NCI-H446 treated with DMSO at 0.1 percent for 48 hours (cell line): ENCODE data around the gene BARHL2.

Experiments
- DNase-seq: peaks from one replicate; lab custom pipeline; 2025; lab: John Stamatoyannopoulos, UW

BARHL2 gene

GRCh38 chr1:90710579-90711536, 6.2 kb downstream of the BARHL2 start:
- DNase-seq = no peak

DNA sequence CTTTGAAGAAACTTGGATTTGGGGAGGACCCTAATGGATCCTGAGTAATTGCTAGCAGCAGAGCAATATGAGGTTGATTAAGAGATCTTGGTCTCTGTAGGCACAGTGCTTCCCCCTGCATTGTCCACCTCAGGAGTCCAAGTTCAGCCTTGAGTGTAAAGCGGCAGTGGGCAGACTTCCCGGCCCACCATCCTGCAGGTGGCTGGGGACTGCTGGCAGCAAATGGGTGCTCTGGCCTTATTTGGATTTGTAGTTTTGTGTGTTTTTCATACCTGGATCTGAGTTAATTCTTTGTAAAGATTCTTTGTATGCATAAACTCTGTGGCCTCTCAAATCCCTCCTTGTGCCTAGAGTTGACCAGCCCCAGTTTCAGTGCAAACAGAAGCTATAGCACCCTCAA, 7.6 kb downstream of the BARHL2 start:
- DNase-seq = no peak

DNA sequence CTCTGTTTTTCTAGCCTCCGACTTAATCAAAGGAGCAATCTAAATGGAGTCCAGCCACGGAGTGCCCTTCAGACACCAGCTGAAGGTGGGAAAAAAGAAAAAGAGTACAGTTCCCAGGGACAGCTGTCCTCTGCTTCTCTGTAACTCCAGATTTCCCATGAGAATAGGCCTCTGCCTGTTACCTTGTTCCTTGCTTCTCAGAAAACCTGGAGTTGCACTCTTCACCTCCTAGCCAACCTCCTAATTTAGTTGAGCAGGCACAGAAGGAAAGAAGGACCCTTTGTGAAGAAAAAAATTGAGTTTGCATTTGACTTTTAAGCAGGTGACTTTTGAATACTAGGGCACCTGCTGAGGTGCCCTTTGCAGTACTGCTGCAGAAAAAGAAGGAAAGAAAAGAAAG, 8.3 kb downstream of the BARHL2 start:
- no peak for DNase-seq

- DNase-seq = no peak
Measured at GRCh38 chr1:90708236-90708786, 8.8 kb downstream of the BARHL2 start.

DNA sequence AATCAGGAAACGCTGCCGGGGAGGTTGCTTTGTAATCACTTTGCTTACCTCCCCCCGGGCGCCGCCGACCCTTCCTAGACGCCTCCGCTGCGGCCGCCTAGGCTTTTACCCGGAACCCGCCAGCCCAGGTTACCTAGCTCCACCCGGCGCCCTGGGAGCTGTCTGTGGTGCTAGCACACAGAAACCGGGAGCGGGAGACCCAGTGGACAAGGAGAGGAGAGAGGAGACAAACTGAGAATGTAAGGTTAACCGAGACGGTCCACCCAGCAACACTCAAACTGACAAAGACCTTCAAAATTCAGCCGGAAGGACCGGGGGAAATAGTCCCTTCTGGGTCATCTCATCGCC, 9.8 kb downstream of the BARHL2 start:
- no peak for DNase-seq

- no peak for DNase-seq
Measured at GRCh38 chr1:90706437-90707362, 10.4 kb downstream of the BARHL2 start.

GRCh38 chr1:90705956-90706355, 11.1 kb downstream of the BARHL2 start:
- DNase-seq = no peak

GRCh38 chr1:90704817-90705216, 12.3 kb downstream of the BARHL2 start:
- no peak for DNase-seq

DNA sequence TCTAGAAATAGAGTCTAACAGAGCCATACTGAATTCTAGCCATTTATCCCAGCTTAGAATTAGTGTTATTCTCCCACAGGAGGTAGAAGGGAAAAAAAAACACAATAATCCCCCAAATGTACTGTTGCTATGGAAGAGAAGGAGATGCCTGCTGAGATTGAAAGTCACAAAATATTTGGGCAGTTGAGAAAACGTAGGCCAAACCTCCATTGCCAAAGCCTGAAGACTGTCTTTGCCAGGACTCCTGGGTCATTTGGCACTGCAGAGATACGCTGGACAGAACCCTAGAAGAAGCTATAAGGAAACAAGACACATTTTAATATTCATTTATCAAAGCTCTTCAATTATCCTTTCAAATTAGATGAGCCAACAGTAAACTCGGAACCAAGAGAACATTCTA, 22.3 kb downstream of the BARHL2 start:
- DNase-seq = no peak

- no peak for DNase-seq
Measured at GRCh38 chr1:90687747-90688146, 29.4 kb downstream of the BARHL2 start.

DNA sequence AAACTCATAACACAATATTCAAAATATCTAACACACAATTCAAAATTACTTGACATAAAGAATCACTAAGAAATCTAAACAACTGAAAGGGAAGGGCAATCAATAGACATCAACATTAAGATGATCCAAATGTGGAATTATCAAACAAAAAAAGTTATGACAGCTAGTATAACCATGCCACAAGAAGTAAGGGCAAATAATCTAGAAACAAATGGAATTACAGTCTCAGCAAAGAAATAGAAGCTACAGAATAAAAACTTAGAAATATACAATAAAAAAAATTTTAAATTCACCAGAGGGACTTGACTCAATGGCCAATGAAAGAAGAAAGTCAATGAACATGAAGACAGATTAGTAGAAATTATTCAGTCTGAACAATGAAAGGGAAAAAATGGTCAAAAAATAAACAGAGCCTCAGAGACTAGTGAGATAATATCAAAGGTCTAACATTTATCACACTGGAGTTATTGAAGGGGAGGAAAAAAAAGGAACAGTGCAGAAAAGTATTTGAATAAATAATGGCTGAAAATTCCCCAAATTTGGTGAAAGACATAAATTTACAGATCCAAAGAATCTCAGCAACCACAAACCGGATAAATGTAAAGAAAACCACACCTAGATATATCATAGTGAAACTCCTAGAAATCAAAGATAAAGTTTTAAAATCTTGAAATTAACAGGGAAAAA, 41.8 kb downstream of the BARHL2 start:
- no peak for DNase-seq

DNA sequence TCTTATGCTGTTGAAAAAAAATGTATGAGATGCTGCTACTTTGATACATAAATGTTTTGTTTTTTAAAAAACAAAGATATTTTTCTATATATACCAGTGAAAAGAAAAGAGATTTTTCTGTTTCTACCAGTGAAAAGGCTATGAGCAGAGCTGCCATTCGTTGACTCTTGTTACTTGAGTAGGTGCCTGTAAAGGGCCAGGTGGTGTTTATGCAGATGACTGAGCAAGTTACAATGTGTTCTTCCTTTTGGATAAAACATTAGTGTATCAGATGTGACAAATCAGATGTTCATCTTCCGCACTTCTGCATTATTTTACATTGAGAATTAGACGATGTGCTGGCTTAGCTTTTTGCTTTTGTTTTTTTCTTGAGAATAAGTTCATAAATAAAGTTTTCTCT, 45.4 kb downstream of the BARHL2 start:
- DNase-seq = peak; percentile 45

DNA sequence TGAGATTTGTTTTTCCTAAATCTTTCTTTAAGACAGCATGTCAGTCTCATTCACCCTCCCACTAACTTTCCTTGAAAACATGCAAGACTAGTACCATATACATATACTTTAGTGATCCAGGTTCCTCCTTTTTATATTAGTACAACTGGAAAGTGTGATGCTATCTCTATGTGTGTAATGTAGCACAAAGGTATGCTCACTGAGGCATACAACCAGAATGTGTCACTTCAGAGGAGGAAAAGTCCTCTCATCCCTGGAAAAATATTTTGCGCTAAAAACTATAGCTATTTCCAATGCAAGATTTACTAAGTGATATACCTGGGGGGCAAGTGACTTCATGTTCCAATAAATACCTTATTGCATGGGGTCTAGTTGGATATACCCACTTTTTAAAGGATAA, 45.9 kb downstream of the BARHL2 start:
- DNase-seq = no peak
